Measurements from ENCODE around the gene PYGO2.
"Not testable (repeated sequence)": the region's sequence is repeated elsewhere in the genome, so short reads cannot be mapped to it uniquely, and the experiment has no call there.

Gene PYGO2

GRCh38 chr1:154999571-155000410 is 38.2 kb upstream of the PYGO2 start:
- peak; percentile 64 for DNase-seq

- peak; percentile 64 for DNase-seq
Measured at GRCh38 chr1:154998818-154999570, 37.4 kb upstream of the PYGO2 start.

GRCh38 chr1:154998201-154998780 is 36.7 kb upstream of the PYGO2 start:
- DNase-seq, result no peak

GRCh38 chr1:154996966-154997701 is 35.6 kb upstream of the PYGO2 start:
- no peak for DNase-seq

GRCh38 chr1:154995301-154995983 is 33.9 kb upstream of the PYGO2 start:
- DNase-seq, result not testable (repeated sequence)

GRCh38 chr1:154994591-154994990 is 33.0 kb upstream of the PYGO2 start:
- DNase-seq, result no peak

GRCh38 chr1:154994269-154994587 is 32.6 kb upstream of the PYGO2 start:
- DNase-seq, result no peak

GRCh38 chr1:154993572-154994268 is 32.1 kb upstream of the PYGO2 start, which contains the start of gene LENEP:
Gene LENEP, plus strand, starts transcription at chr1:154993586. Its CDS starts 22 bp downstream, at chr1:154993608.
- no peak for DNase-seq

- DNase-seq, result no peak
Measured at GRCh38 chr1:154992721-154993571, 31.4 kb upstream of the PYGO2 start.

- DNase-seq, result no peak
Measured at GRCh38 chr1:154990276-154990675, 28.7 kb upstream of the PYGO2 start.

- DNase-seq, result no peak
Measured at GRCh38 chr1:154989195-154989860, 27.7 kb upstream of the PYGO2 start.

- no peak for DNase-seq
Measured at GRCh38 chr1:154988058-154988954, 26.7 kb upstream of the PYGO2 start.

- DNase-seq, result no peak
Measured at GRCh38 chr1:154987326-154987725, 25.7 kb upstream of the PYGO2 start.

GRCh38 chr1:154986736-154987135 is 25.2 kb upstream of the PYGO2 start:
- DNase-seq, result not testable (repeated sequence)

- no peak for DNase-seq
Measured at GRCh38 chr1:154983776-154984466, 22.3 kb upstream of the PYGO2 start.

GRCh38 chr1:154982897-154983648 is 21.5 kb upstream of the PYGO2 start, which contains the start of gene FLAD1:
Gene FLAD1, plus strand, starts transcription at chr1:154983344. Its CDS starts 351 bp downstream, at chr1:154983695.
- DNase-seq, result peak; percentile 96

- DNase-seq, result no peak
Measured at GRCh38 chr1:154982341-154982740, 20.8 kb upstream of the PYGO2 start.

GRCh38 chr1:154978360-154978759 is 16.8 kb upstream of the PYGO2 start:
- DNase-seq, result no peak
